LNCAP (cell line): ENCODE results near the gene SCRT2.

ENCODE experiments used
- TF ChIP-seq, protein P1 (sequence below): fragments of 450-650 bp; IDR thresholded peaks from 2 replicates; pipeline ENCODE4 v1.5.1; 2017; ENCODE audit warnings: mild to moderate bottlenecking

The SCRT2 gene

DNA sequence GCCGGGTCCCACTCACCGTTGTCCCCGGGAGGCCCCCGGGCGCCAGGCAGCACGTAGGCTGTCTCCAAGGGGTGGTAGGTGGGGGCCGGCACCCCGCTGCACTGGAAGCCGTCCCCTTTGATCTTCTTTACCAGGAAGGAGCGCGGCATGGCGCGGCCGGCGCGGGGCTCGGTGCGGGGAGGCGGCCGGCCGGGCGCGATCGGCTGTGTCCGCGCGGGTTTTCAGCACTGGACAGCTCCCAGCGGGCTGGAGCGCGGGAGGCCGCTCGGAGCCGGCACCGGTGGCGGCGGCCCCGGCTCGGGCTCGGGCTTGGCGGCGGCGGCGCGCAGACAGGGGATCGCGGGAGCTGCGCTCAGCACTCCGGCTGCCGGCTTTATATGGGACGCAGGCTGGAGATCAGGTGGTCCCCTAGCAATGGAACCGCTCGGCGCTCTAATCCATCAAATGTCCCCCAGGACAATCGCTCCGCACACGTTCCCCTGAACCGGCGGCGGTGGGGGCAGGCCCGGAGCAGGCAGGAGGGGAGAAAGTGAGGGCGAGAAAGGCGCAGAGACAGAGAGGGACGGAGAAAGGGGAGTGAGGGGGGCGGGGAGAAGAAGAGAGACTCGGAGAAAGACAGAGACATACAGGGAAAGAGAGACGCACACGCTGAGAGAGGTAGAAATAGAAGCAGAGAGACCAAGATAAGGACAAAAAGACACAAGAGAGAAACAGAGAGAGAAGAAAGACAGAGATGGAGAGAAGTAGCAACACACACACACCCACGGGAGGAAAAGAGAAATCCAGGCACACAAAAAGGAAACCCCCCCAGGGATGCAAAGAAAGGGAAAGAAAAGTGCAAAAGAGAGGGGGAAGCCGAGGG lies at the start of gene SCRT2:
TSS of gene SCRT2 (minus strand) at position 350 of the 862 bp plus-strand sequence. CDS start at position 149, 201 bp downstream.
- TF ChIP-seq, protein P1, sequence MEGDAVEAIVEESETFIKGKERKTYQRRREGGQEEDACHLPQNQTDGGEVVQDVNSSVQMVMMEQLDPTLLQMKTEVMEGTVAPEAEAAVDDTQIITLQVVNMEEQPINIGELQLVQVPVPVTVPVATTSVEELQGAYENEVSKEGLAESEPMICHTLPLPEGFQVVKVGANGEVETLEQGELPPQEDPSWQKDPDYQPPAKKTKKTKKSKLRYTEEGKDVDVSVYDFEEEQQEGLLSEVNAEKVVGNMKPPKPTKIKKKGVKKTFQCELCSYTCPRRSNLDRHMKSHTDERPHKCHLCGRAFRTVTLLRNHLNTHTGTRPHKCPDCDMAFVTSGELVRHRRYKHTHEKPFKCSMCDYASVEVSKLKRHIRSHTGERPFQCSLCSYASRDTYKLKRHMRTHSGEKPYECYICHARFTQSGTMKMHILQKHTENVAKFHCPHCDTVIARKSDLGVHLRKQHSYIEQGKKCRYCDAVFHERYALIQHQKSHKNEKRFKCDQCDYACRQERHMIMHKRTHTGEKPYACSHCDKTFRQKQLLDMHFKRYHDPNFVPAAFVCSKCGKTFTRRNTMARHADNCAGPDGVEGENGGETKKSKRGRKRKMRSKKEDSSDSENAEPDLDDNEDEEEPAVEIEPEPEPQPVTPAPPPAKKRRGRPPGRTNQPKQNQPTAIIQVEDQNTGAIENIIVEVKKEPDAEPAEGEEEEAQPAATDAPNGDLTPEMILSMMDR = no peak

DNA sequence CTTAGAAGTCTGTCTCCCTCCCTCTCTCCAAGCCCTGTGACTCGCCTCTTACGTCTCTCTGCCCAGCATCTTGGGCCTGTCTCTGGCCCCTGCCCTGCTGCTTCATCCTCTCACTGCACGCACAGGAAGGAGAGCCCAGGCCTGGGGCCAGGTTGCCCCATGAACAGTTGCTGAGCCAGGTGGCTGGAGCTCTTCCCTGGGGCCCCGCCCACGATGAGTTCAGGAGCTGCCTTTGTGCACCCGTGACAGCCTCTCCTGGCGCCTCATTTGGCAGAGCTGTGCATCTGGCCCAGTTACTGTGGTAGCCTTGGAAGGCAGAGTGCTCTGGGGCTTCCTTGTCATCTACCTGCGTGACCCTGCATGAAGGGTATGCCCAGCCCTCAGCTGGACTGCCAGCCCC lies 48.2 kb upstream of the SCRT2 start:
- TF ChIP-seq, protein P1 = no peak

DNA sequence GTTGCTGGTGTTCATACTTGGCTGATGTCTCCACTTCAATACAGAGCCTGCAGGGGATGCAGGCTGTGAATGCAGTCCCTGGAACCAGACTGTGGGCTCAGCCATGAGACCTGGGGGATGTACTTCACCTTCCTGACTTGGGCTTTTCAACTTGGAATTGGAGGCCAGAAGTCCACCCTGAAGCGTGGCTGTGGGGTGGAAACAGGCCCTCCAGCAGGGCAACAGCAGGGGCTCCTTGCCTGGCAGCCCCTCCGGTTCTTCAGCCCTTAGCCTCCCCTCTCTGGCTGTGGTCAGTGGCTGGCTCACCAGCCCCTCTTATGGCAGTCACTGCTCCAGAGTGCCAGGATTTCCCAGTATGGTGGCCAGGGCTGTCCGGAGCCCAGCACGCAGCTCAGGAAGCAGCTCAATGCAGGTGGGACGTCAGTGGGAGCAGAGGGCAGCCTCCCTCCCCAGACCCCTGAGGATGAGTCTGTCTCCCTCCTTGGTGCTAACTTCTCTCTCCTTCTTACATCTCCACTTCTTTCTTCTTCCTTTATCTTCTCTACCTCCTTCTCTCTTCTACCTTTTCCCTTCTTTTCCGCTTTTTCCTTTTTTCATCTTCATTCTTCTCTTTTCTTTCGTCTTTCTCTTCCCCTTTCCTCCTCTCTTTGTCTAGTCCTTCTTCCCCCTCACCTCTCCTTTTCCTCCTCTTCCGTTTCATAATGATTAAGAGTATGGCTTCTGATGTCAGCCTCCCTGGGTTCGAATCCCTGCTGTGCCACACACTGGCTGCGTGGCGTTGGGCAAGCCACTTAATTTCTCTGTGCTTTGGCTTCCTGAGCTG lies 47.4 kb upstream of the SCRT2 start:
- TF ChIP-seq, protein P1 = no peak

DNA sequence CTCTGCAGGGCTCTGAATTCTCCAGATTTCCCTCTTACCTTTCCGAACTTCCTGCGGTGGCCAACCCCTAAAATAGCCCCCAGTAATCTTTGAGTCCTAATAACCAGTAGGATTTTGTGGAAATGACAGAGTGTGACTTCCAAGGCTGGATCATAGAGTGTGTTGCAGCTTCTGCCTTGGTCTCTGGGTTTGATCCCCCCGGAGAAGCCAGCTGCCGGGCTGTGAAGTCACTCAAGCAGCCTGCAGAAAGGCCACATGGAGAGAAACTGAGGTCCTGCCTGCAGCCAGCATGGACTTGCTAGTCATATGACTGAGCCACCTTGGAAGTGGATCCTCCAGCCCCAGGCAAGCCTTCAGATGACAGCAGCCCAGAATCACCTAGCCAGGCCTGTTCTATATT lies 46.3 kb upstream of the SCRT2 start:
- TF ChIP-seq, protein P1 = no peak

DNA sequence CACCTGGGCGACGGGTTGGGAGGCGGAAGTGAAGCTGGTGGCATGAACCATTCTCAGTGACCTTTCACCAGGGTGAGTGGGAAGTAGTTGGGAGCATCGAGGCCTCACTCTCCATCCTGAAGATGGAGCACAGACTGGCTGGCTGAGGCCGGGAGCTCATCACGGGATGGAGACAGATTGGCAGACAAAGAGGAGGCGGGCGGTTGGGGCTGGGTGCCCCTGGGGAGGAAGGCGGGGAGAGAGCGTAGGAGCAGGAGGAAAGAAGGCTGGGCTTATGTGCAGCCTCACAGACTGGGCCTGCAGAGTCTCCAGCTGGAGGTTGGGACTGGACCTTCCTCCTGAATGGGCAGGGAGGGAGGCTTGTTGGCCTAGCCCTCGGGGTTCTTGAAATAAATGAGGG lies 44.2 kb upstream of the SCRT2 start:
- TF ChIP-seq, protein P1 = no peak

DNA sequence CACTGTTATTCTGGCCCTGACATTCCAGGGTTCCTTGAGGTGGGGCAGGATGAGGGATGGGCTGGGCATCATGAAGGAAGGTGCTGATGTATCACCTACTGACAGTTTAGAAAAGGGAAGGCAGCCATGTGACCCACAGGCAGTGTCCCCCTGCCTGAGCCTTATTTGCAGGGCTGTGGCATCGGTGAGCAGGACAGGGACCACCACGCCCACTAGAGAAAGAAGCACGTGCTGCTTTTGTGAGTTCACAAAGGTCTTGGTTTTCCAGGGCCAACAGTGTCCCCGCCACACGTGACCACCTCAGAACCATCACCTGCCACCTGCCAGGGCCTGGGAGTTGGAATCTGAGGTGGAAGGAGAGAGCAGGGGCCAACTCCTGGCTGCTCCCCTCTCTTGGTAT lies 43.5 kb upstream of the SCRT2 start:
- TF ChIP-seq, protein P1 = no peak

DNA sequence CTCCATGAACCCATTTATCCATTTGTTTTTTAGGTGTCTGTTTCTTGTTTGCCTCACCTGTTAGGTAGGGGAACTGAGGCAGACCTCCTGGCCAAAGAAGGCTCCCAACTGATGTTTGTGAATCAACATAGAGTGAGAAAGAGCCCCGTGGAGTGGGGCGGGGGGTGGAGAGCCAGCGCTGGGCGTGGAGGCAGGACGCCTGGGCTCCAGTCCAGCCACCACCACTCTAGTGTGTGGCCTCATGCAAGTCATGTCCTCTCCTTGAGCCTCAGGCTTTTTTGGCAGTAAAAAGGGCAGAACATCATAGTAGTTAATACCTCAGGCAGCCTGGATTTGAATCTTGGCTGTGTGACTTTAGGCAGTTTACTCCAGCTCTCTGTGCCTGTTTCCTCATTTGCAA lies 42.2 kb upstream of the SCRT2 start:
- TF ChIP-seq, protein P1 = no peak
